Transverse colon (tissue), 4 donors: ENCODE results near the gene AXIN1.

Experiments
- CTCF ChIP-seq, 5 experiments: fragments of 200-600 bp in 3 of 5; fragments of 450-650 bp in 2 of 5; sonication (generic) in 3 of 5; IDR thresholded peaks; 1 replicate in 2 of 5; 2 replicates in 3 of 5; pipeline ENCODE4 v1.5.1; 2016 to 2017; ENCODE audit warnings: antibody characterized with exemption in 5 of 5, inconsistent platforms in 3 of 5, mild to moderate bottlenecking in 2 of 5, moderate library complexity in 1 of 5
- EP300 ChIP-seq: sonication (generic); formaldehyde crosslinking; IDR thresholded peaks from one replicate; pipeline ENCODE4 v1.6.1; 2017; ENCODE audit warnings: antibody characterized with exemption, low read depth
- POLR2A ChIP-seq: fragments of 450-650 bp; IDR thresholded peaks from one replicate; pipeline ENCODE4 v1.6.1; 2016; ENCODE audit warnings: antibody characterized with exemption, mild to moderate bottlenecking, moderate library complexity
- POLR2AphosphoS5 ChIP-seq, 3 donors: sonication (generic); formaldehyde crosslinking; IDR thresholded peaks; one replicate each; pipeline ENCODE4 v1.6.1; 2016; ENCODE audit warnings: antibody characterized with exemption in 3 of 3

- no peak for TF ChIP-seq POLR2AphosphoS5 (IDR thresholded peaks at IDR 0.05)
- TF ChIP-seq CTCF (IDR thresholded peaks at IDR 0.05), result no peak
- no peak for TF ChIP-seq POLR2A
- no peak for TF ChIP-seq EP300
Measured at GRCh38 chr16:320206-320605, 32.3 kb downstream of the AXIN1 start.
